Measurements from ENCODE around the gene KCNQ1.

The KCNQ1 gene

DNA sequence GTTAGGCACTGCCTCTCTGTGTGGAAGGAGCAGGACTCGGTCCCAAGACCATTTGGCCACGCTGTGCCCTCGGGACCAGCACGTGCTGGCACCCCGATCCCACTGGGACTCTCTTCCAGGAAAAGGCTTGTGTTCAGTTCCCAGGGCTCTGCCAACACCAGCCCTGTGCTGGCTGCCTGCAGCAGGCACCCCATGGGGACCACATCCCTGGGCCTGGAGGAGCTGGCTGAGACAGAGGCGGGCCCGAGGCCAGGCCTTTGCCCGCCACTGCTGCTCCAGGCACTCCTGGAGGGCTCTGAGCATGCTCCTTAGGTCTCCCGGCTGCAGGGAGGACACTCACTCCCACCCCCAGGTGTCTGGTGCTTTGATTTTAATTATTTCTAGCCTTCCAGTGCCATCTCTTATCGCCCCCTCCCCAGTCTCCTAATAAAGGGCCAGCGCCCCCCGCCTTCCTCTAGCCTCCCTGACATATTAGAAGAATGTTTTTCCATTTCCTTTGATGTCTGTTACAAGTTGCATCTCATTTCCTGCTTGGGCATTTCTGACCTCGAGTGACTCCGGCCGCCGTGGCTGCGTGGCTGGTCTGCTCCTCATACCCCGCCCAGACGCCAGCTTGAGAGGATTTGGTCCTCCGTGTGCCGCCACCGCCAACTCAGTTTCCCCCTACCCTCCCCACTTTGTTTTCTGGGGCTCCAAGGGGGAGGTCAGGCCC, 426.3 kb downstream of the KCNQ1 start:
- no peak for DNase-seq

DNA sequence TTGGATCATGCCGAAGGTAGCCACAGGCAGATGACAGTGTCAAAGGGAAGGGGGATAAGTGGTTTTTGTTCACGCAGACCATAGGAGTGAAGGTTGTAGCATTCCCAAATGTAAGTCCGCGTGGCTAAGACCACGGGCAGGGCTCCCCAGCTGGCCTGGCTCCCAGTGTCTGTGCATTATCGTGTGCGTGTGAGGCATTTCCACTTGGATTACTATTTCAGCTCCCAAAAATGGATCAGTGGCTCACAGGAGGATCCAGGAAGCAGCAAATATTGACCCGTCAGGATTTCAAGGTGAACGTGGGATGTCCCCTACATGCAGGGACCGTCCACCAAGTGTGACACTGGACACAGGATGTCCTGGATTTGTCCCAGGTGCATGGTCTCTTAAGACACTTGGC, 430.2 kb downstream of the KCNQ1 start:
- no peak for DNase-seq

DNA sequence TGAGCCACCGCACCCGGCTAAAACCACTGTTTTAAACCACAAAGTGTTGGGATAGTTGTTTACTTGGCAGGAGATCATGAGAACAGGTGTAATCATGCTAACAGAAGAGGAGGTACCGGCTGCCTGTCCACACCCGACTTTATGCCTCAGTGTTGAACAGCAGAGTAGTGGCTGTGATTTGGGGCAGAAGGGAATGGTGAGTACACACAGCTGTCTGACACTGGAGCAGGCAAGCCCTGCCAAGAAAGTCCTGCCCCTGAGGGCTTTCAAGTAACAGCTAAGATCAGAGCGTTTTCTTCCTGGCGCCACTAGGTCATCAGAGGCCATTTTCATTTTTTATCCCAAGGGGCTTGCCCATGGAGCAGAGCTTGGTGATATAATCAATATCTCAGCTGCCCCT, 432.7 kb downstream of the KCNQ1 start:
- DNase-seq, result no peak

DNA sequence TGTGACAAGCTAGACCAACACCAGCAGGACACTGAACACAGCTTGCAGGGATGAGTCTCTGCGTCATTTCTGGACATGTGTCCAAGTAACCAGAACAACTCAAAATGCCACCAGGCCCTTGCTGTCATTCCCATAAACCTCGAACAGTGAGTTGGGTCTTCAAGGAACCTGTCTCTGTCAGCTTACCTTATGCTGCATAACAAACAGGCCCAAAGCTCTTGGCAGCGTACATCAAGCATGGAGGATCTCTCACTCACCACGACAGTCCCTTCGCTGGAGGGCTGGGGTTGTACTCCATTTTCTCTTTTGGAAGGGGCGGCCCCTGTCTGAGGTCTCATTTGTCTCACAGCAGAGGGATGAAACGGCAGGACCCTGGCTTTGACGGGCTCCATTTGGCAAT, 434.0 kb downstream of the KCNQ1 start:
- no peak for DNase-seq

DNA sequence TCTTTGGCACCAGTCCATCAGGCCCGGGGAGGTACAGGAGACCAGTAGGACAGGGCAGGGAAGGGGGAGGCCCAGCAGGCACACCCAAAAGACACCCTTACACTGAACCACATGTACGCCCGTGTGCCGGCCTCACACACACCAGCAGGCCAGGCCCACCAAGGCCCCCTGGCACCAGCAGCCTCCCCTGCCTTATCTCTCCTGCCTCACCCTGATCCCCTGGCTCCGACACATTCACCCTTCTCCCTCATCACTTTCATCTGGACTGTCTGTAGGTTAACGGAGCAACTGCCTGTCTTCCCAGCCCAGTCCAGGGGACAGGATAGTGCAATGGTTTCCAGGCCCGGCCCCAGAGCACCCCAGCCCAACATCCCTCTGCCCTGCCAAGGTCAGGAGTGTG, 435.8 kb downstream of the KCNQ1 start:
- no peak for DNase-seq

DNA sequence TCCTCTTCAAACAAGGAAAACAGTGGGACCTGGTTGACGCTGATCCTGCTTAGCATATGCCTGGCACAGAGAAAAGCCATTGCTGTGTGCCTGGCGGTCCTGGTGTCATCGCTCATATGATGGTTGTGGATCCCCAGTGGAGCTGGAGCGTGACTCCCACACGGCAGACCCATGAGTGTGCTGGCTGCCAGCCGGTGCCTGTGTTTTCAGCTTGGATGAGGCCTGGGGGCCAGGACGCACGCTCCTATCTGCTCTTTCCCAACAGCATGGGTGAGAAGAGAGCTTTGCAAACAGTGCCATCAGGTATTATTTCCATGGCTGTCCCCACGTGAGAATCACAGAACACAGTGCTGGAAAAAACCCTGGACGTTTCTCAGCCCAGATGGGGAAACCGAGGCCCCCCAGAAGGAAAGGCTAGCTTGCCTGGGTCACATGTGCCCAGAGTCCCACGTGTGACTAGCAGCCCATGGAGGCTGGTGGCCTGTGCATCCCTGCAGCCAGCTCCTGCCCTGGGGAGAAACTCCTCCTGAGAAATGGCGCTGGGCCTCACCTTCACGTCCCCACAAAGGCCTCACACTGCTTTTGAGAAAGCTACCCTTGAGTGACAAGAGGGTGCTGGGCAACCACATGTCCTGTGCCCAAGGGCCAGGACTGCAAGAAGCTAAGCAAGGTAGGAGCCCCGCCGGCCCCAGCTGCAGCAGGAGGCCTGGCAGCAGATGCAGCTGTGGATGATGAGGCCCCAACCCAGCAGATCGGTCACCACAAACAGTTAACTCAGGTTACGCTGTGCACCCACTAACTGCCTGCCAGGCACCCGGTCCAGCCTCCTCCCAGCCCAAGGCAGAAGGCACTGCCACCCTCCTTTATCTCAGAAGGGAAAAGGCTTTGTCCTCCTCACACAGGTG, 436.5 kb downstream of the KCNQ1 start:
- no peak for DNase-seq

DNA sequence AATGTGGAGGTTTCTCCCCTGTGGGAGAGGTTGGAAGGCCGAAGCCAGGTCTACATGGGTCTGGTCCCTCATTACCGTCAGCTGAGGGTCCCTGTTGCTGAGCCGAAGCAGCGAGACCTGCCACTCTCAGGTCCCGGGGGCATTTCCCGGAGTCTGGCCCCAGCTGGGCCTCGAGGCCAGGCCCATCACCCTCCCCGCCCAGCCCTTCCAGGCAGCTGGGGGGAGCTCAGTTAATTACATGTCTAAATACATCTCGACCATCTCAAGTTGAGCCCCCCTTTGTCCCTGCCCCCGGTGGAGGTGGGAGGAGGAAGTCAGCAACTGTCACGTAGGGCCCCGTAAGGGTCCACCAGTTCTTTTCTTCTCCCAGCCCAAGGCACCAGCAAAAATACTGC, 437.2 kb downstream of the KCNQ1 start:
- no peak for DNase-seq

DNA sequence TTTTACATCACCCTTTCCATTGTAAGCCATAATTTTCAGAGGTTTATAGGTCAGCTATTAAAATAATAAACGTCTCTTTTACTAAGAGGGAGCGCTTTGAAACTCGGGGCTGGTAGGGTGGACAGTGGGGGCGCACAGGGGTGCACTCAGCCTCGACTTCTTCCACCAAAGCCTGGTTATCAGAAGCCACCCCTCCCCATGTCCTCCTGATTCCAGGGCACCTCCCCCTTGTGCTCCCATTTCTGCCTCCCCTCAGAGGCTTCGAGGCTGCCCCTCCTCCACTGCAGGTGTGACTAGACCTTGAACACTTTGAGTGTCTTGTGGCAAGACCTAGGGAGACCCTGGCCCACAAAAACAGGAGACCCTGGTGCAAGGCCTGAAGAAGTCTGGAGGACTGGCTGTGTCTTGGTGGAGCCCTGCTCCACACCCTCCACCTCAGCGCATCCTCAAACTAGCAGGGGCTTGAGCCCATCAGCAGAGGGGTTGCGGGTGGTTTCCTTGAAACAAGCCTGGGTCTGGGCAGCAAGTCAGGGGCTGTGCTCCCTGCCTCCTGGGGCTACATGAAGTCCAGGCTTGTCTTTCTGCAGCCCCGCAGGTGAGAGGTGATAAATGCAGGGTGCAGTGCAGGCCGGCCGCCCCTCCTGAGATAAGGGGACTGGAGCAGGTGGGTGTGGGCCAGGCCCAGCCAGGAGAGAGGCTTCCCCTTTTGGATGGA, 437.7 kb downstream of the KCNQ1 start:
- DNase-seq, result no peak

DNA sequence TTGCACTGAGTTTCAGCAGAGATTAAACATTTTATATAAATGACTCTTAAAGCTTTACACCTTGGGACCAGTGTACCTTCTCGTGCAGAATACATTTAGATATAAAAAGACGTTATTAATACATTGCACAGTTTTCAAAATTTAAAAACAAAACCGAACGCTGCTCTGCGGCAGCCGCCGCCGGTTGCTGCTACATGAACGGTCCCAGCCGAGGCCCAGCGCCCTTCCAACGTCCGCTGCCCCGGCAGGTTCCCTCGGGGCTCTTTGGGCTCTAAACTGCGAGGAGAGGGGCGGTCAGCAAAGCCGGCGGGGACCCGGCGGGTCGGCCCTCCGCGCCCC, 438.8 kb downstream of the KCNQ1 start:
- no peak for DNase-seq

DNA sequence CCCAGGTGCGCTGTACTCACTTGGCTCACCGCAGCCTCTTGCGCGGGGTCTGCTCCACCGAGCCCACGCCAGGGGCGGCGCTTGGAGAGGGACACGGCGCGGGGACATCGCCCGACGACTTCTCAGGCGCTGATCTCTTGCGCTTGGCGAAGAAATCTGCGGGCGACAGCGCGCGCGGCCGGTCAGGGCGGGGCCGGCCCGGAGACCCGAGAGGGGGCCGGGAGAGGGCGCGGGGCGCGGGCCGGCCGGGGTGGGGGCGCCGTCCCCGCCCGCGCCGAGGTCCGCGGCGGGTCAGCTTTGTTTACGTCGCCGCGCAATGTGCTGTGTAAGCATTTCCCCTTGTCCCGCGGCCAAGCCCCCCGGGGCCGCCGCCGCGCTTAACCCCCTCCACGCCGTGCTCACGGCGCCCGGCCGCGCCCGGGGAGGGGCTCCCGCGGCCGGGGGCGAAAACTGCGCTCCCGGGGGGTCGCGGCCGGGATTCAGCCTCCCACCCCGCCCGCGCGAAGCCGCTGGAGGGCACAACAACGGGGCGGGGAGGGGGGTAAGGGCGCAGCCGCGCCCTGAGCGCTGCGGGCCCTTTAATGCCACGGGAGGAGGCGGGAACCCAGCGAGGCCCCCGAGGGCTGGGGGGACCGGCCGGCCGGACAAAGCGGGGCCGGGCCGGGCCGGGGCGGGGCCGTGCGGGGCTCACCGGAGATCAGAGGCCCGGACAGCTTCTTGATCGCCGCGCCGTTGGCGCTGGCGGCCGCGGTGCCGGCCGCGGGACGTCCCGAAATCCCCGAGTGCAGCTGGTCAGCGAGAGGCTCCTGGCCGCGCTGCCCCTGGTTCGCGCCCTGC, 439.4 kb downstream of the KCNQ1 start:
- DNase-seq, result no peak

DNA sequence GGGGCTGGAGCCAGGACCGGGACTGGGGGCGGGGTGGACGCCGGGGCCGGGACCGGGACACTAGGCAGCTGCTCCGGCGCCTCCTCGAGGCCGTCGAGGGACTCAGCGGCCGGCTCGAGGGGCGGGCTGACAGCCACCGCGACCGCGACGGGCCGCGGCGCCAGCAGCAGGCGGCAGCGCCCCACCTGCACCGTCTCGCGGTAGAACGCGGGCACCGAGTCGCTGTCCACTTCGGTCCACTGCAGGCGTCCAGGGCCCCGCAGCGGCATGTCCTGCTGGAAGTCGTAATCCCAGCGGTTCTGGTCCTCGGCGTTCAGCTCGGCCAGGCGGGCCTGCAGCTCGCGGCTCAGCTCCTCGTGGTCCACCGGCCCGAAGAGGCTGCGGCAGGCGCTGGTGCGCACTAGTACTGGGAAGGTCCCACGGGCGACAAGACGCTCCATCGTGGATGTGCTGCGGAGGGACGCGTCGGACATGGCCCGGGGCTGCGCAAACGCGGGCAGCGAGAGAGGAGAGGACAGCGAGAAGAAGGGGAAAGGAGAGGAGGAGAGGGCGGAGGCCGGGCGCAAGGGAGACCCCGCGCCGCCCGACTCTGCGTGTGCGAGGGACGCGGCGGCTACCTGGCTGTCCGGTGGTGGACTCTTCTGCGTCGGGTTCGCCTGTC, 440.3 kb downstream of the KCNQ1 start:
- DNase-seq, result no peak

DNA sequence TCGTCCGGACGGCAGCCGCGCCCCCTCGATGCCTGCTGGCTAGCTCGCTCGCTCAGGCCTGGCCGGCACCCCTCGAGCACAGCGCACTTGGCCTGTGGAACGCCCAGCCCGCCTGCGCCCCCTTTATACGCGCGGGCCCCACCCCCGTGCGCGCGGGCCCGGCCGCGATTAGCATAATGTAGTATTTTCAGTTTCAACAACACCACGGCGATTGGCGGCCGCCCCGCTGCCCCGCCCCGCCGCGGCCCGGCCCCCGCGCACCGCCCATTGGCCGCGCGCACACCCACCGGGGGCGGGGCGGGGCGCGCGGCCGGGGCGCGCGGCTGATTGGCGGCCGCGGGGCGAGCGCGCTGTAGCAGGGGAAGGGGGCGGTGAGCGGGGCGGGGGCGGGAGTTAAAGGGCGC, 440.9 kb downstream of the KCNQ1 start, which contains the start of gene CDKN1C:
TSS of gene CDKN1C (minus strand) at position 98 of the 404 bp plus-strand sequence. CDS start 319 bp downstream, outside the sequence.
- DNase-seq, result peak; percentile 88

DNA sequence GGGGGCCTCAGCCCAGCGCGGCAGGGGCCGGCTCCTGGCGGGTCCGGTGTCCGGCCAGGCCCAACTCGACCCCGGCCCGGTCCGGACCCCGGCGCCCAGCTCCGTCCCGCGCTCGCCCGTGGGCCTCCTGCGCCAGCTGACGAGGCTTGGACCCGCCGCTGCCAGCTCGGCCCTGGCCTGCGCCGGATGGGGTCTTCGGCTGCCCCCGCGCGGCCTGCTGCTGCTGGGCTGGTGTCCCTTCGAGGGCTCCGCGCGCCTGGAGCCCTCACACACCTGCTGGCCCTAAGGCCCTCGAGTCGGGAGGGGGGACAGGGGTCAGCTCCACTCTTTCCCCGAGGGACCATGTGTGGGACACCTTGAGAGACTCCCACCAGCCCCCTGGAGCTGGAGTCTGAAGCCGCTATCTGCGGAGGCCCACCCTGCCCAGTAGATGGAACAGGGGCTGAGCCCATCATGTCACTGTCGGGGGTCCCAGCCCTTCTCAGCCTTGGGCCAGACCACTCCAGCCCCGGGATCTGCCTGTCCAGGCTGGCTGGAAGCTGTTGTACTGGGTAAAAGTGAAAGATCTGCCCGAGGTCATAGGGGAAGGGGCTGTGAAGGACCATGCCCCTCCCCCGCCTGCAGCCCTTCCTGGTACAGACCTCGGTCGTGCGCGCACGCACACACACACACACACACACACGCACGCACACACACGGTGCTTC, 441.5 kb downstream of the KCNQ1 start:
- no peak for DNase-seq

DNA sequence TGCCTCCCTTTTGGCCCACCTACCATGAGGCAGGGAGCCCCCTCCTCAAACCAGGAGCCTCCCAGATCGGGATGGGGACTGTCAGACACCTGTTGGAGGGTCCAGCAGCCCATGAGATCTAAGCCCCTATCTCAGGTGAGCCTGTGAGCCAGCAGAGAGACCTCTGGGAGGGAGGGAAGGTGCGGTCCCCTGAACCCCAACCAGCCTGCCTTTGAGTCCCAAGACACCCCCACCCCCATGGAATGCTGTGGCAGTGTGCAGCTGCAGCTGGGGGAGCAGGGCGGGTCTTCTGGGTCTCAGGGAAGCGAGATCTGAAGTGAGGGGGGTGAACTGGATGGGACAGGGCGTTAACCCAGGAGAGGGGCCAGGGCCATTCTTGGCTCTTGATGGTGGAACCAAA, 442.1 kb downstream of the KCNQ1 start:
- DNase-seq, result no peak

DNA sequence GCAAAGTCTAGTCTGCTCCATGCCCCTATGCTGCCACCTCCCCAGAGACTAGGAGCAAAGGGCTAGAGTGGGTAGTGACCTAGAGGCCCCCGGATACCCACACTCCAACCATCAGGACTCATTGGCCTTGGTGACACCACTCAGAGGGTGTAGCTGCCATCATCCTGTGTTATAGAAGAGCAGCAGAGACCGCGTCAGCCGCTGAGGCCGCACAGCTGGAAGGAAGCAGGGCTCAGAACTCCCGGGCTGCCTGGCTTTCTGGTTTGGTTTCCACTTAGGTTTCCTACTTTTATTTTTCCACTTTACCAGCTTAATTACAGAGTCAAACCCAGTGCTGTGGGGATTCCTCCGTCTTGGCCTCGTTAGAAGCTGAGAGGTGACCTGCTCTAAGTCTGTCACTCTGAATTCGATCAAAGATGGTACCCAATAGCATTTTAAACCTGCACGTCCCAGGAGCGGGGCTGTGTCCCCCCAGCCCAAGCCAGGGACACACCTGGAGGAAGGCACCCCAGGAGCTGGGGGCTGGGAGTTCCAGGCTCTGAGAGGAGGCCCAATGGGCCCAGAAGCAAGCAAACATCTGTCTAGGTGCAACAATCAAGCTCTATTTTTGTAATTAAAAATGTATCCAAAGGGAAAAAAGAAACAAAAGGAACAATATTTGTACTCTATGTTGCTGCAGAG, 442.8 kb downstream of the KCNQ1 start:
- no peak for DNase-seq

DNA sequence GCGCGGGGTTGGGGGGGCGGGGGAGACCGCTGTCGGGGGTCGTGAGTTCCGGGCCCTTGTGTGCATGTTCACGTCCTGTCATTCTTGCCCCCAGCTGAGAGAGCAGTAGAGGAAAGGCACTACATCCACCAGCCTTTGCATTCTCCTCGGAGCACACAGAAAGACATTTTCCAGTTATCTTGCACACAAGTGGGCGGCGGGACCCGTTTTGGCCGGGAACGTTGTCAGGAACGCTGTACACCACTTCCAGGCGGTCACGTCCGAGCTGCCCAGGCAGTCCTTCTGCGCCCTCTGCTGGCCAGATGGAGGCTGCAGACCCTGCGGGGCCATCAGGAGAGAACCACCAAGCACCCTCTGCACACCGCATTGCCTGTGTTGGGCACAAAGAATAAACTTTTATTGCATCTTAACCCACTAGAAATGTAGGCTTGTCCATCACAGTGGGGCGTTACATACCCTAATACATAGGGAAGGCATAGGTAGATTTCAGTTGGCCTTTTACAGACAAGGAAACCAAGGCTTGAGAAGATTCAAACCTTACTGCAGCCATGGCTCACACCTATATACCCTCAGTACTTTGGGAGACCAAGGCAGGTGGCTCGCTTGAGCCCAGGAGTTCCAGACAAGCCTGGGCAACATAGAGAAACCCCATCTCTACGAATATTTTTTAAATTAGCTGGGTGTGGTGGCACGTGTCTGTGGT, 443.6 kb downstream of the KCNQ1 start:
- peak; percentile 97 for DNase-seq

DNA sequence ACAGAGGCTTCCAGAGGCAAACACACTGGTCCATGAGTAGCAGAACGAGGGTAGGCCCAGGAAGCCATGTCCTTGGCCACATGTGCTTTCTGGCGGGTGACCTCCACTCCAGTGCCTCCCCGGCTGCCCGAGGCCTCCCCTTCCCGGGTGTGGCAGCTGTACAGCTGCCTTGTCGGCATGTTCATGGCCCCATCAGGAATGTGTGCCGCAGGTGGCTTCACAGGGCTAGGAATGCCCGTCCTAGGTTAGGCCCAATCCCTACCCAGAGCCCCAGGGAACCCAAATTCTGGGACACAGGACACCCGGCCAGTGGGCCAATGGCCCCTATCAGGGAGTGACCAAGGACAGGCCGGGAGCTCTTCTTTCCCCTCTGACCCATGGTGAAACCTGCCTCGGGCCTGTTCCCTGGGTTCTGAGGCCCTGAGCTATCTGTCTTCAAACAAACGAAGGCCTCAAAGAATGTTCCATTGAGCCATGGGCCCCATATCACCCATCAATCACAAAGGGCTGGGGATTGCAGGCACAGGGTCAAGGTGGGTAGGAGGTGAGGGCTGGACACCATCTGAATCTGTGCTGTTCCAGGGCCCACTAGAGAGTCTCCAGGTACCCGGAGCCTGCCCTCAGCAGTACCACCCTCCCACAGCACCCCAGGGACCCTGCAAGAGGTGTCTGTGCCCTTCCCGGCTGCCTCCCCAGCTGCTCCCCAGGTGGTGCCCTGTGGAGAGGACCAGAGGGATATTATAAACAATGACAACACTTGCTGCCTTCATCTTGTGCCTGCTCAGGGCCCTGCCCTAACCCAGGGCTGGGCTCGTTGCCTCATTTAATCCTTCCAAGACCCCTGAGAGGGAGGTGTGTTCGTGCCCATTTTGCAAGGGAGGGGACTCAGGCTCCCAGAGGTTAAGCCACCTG, 444.8 kb downstream of the KCNQ1 start:
- no peak for DNase-seq

DNA sequence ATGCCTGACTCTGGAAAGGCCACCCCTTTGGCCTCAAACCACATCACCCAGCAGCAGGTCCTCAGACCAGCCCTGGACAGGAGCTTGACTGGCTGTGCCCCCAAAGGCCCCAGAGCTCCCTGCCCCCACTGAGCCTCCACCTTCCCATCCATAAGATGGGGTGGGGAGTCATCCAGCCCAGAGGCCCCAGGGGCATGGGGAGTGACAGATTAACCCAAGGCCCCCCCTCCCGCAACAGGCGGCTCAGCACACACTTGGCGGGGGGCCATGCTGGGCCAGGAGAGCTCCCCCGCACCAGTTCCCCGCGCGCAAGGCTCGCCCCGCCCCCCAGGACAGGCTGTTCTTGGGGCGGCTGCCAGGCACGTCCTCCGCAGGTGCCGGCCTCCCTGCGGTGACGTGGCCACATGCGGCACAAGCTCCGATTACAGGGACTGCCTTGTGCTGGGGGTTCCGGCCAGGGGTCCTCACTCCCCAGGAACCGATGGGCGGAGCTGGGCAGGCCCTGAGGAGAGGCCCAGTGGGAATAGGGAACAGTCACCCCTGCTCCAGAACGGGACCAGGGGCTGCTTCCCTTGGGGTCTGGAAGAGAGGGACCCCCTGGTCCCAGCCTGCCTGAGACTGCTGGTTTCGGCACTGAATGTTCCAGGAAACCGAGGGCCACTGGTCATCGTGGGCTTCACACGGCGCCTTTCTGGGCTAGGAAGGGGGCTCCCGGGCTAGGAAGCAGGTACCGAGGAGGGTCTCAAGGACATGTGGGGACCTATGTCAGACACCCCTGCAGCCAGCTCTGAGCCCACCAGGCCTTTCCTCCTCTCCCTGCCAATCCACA, 445.9 kb downstream of the KCNQ1 start:
- no peak for DNase-seq

All from activated CD8-positive, alpha-beta memory T cell treated with anti-CD3 and anti-CD28 coated beads, Interleukin-2, amount 50 U/mL, for 48 hours (primary cell).